ENCODE data around the gene MEGF11.

DNA sequence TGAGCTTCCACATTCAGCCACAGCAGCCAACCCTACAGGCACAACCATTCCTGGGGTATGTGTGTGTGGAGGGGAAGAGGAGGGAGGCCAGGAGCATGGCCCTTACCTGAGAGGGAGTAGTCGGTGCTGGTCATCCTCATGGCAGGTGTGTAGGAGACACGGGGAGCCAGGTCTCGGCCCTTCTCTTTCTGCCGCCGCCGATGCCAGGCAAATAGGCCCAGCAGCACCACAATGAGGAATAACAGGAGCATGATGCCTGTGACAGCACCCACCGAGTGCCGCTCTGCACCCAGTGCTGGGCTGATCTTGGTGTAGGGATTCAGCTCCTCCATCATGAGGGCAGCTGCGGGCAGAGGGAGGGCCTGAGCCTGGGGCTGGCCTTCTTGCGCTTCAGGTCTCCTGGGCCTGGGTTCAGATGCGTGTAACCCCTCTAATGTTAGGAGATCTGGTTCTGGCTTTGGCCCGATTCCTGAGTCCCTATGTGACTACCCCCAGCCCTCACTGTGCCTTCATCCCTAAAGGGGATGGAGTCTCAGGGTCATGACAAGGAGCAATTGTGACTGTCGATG lies 339.8 kb downstream of the MEGF11 start:
- TF ChIP-seq, protein P1, sequence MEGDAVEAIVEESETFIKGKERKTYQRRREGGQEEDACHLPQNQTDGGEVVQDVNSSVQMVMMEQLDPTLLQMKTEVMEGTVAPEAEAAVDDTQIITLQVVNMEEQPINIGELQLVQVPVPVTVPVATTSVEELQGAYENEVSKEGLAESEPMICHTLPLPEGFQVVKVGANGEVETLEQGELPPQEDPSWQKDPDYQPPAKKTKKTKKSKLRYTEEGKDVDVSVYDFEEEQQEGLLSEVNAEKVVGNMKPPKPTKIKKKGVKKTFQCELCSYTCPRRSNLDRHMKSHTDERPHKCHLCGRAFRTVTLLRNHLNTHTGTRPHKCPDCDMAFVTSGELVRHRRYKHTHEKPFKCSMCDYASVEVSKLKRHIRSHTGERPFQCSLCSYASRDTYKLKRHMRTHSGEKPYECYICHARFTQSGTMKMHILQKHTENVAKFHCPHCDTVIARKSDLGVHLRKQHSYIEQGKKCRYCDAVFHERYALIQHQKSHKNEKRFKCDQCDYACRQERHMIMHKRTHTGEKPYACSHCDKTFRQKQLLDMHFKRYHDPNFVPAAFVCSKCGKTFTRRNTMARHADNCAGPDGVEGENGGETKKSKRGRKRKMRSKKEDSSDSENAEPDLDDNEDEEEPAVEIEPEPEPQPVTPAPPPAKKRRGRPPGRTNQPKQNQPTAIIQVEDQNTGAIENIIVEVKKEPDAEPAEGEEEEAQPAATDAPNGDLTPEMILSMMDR (IDR thresholded peaks at IDR 0.05) = no peak
- no peak for TF ChIP-seq POLR2A (IDR thresholded peaks at IDR 0.05)
